ENCODE measurements around the gene KCTD16. TPM values are rescaled to one million over a fixed set of nuclear protein-coding genes. Genes with fewer than 3 reads are reported as not detected.

KCTD16 gene
- 0.29 and 0.51 TPM in 2 replicates for total RNA-seq (2022)
- Bru-seq, nascent RNA, result percentile 28 among the genes with signal in this experiment
- percentile 32 among the genes with signal in this experiment for BruChase-seq, experiment 1, labeled RNA remaining after a 2-hour chase
- percentile 26 among the genes with signal in this experiment for BruChase-seq, experiment 2, labeled RNA remaining after a 6-hour chase
- long read RNA-seq, partial matches to known transcripts, result 0 of 2 reads
- long read RNA-seq, other reads (novel, unspliced or antisense), result 2 of 2 reads

DNA sequence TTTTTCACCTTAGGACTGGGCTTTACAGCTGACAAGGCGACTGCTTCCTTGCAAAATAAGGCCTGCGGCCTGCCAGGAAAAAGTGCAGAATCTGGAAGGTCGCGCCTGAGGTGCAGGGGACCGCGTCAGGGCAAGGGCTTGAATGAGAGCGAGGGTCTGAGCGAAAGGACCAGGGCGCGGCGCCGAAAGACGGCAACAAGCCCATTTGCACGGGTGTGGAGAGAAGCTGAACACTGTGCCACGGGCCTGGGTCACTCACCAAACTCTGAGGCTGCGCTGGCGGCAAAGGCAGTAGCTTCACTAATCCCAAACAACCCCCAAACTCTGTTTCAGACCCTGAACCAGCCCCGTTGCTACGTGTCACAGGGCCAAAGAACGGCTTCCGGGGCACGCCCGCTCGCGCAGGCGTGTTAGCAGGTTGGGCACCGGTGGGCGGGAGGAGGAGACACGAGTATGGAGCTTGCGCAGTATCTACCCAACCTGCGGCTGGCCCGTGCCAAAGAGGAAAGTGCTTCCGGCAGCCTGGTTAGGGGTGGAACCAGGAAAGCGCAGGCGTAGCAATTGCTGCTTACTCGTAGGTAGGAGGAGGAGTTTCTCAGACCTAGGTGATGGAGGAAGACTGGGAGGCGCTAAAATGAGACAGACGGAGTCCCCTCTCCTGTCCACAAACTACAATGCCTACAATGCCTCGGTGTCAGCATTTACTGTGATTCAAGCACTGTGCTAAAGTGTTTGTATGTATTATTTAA is at the start of gene KCTD16, which contains the start of gene YIPF5:
TSS of gene KCTD16 (plus strand) at position 598 of the 749 bp plus-strand sequence.
TSS of gene YIPF5 (minus strand) at position 384 of the 749 bp plus-strand sequence. CDS start 704 bp downstream, outside the sequence.
- ChIA-PET POLR2A (interaction anchor here (0.8 kb wide), 1 partner anchor 15 kb away, joined by 3 read pairs; no protein-coding TSS in a partner anchor), CTCF (interaction anchor here (1.5 kb wide), 1 partner anchor 33 kb away, joined by 4 read pairs; no protein-coding TSS in a partner anchor)
- H3K27me3 ChIP-seq (replicated peaks; ENCODE audit: control insufficient read depth, insufficient read depth, low read length), result no peaks in the 10 kb centered on the region
- DNase-seq, result peak; percentile 96 to 98
- peak within 1 kb of the TSS; percentile 70 for H3K4me3 ChIP-seq (ENCODE audit: low read depth, low read length)
- H3K36me3 Mint-ChIP-seq (ENCODE audit: insufficient read depth, unreplicated experiment), result peaks cover 10% of the 10 kb centered on the region
- peak within 1 kb of the TSS; percentile 96 for H3K4me3 Mint-ChIP-seq (ENCODE audit: unreplicated experiment)
- no peaks in the 10 kb centered on the region for H3K4me1 ChIP-seq
- H3K9me3 ChIP-seq, result no peaks in the 10 kb centered on the region
- H3K4me1 Mint-ChIP-seq (ENCODE audit: low read depth, unreplicated experiment), result peaks cover 7% of the 10 kb centered on the region
- no TSS peak for BruUV-seq (replicated peaks)
- TF ChIP-seq, protein P1, sequence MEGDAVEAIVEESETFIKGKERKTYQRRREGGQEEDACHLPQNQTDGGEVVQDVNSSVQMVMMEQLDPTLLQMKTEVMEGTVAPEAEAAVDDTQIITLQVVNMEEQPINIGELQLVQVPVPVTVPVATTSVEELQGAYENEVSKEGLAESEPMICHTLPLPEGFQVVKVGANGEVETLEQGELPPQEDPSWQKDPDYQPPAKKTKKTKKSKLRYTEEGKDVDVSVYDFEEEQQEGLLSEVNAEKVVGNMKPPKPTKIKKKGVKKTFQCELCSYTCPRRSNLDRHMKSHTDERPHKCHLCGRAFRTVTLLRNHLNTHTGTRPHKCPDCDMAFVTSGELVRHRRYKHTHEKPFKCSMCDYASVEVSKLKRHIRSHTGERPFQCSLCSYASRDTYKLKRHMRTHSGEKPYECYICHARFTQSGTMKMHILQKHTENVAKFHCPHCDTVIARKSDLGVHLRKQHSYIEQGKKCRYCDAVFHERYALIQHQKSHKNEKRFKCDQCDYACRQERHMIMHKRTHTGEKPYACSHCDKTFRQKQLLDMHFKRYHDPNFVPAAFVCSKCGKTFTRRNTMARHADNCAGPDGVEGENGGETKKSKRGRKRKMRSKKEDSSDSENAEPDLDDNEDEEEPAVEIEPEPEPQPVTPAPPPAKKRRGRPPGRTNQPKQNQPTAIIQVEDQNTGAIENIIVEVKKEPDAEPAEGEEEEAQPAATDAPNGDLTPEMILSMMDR (IDR thresholded peaks at IDR 0.05; ENCODE audit: insufficient read depth in 1 of 2, low read depth in 1 of 2, low read length in 1 of 2, severe bottlenecking in 1 of 2, unreplicated experiment in 1 of 2), result no peak
- H3K36me3 ChIP-seq (ENCODE audit: control insufficient read depth, insufficient read depth, low read length), result no peaks in the 10 kb centered on the region; the same call in 1 of the 2 replicates
- peaks cover 2% of the 10 kb centered on the region for H3K27me3 Mint-ChIP-seq (ENCODE audit: insufficient read depth, unreplicated experiment)
- H3K27ac Mint-ChIP-seq (ENCODE audit: unreplicated experiment), result peak within 1 kb of the TSS; percentile 96
- no peaks in the 10 kb centered on the region for H3K9me3 Mint-ChIP-seq (ENCODE audit: unreplicated experiment)
- intact Hi-C loops (cut with micrococcal nuclease; ENCODE audit: unreplicated experiment), result loop anchor here (1.0 kb wide), 1 partner anchor 289 kb away; no protein-coding TSS in a partner anchor

DNA sequence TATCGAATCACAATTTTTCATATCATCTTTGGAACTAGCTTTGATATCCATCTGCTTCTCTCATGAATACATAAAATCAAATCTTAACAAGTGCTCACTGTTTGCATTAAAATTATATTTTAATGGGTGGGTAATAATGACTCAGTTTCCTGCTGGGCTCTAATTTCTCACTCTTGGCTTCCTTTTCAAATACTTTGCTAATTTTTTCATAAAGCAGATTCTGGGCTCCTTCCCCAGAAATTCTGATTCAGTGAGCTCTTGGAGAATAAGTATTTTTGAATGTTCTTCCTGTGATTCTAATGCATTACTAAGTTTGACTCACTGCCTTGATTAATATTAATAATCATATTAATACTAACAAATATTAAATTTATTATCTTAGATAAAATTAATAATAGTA is 49.1 kb upstream of the KCTD16 start:
- H3K36me3 ChIP-seq (ENCODE audit: control insufficient read depth, insufficient read depth, low read length), result no peaks in the 10 kb centered on the region
- H3K27me3 ChIP-seq (replicated peaks; ENCODE audit: control insufficient read depth, insufficient read depth, low read length), result no peaks in the 10 kb centered on the region
- Mint-ChIP-seq H3K9me3 (ENCODE audit: unreplicated experiment) (no peaks in the 10 kb centered on the region), H3K4me3 (ENCODE audit: unreplicated experiment) (no peak overlapping the region), H3K36me3 (ENCODE audit: insufficient read depth, unreplicated experiment) (no peaks in the 10 kb centered on the region), H3K27me3 (ENCODE audit: insufficient read depth, unreplicated experiment) (peaks cover 10% of the 10 kb centered on the region), H3K4me1 (ENCODE audit: low read depth, unreplicated experiment) (no peaks in the 10 kb centered on the region), H3K27ac (ENCODE audit: unreplicated experiment) (no peak overlapping the region)
- ChIA-PET POLR2A (no interaction called here), CTCF (no interaction called here)
- H3K4me1 ChIP-seq, result no peaks in the 10 kb centered on the region
- intact Hi-C loops (cut with micrococcal nuclease; ENCODE audit: unreplicated experiment), result no loop called here
- H3K4me3 ChIP-seq (ENCODE audit: low read depth, low read length), result no peak overlapping the region
- TF ChIP-seq, protein P1 (IDR thresholded peaks at IDR 0.05; ENCODE audit: insufficient read depth in 1 of 2, low read depth in 1 of 2, low read length in 1 of 2, severe bottlenecking in 1 of 2, unreplicated experiment in 1 of 2), result no peak
- no TSS peak for BruUV-seq (replicated peaks)
- H3K9me3 ChIP-seq, result no peaks in the 10 kb centered on the region; the same call in 1 of the 2 replicates
- no peak for DNase-seq

DNA sequence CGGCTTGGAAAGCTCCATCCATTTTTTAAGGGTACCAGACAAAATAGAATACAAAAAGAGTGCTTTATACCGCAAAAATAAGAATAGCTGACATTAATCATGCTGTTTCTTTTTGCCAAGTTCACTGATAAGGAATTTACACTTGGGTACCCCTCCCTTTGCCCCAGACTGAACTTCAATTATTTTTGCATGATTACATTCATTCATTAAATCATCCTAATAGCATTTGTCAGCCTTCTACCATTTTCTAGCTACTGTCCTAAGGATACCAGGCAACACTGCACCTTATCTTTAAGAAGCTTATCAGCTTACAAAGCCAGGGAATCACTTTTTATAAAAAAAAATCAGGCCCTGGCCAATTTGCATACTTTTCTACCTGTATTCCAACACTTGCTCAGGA is 48.6 kb upstream of the KCTD16 start:
- no peak for DNase-seq
- TF ChIP-seq, protein P1 (IDR thresholded peaks at IDR 0.05; ENCODE audit: insufficient read depth in 1 of 2, low read depth in 1 of 2, low read length in 1 of 2, severe bottlenecking in 1 of 2, unreplicated experiment in 1 of 2), result no peak
- H3K27me3 ChIP-seq (replicated peaks; ENCODE audit: control insufficient read depth, insufficient read depth, low read length), result no peaks in the 10 kb centered on the region
- Mint-ChIP-seq H3K4me1 (ENCODE audit: low read depth, unreplicated experiment) (no peaks in the 10 kb centered on the region), H3K27ac (ENCODE audit: unreplicated experiment) (no peak overlapping the region), H3K9me3 (ENCODE audit: unreplicated experiment) (no peaks in the 10 kb centered on the region), H3K4me3 (ENCODE audit: unreplicated experiment) (no peak overlapping the region), H3K27me3 (ENCODE audit: insufficient read depth, unreplicated experiment) (peaks cover 10% of the 10 kb centered on the region), H3K36me3 (ENCODE audit: insufficient read depth, unreplicated experiment) (no peaks in the 10 kb centered on the region)
- no peaks in the 10 kb centered on the region for H3K36me3 ChIP-seq (ENCODE audit: control insufficient read depth, insufficient read depth, low read length)
- H3K4me1 ChIP-seq, result no peaks in the 10 kb centered on the region
- ChIA-PET POLR2A (no interaction called here), CTCF (no interaction called here)
- no TSS peak for BruUV-seq (replicated peaks)
- H3K4me3 ChIP-seq (ENCODE audit: low read depth, low read length), result no peak overlapping the region
- intact Hi-C loops (cut with micrococcal nuclease; ENCODE audit: unreplicated experiment), result no loop called here
- H3K9me3 ChIP-seq, result no peaks in the 10 kb centered on the region; the same call in 1 of the 2 replicates
